ENCODE results near the gene SERPINB8.

SERPINB8 gene

DNA sequence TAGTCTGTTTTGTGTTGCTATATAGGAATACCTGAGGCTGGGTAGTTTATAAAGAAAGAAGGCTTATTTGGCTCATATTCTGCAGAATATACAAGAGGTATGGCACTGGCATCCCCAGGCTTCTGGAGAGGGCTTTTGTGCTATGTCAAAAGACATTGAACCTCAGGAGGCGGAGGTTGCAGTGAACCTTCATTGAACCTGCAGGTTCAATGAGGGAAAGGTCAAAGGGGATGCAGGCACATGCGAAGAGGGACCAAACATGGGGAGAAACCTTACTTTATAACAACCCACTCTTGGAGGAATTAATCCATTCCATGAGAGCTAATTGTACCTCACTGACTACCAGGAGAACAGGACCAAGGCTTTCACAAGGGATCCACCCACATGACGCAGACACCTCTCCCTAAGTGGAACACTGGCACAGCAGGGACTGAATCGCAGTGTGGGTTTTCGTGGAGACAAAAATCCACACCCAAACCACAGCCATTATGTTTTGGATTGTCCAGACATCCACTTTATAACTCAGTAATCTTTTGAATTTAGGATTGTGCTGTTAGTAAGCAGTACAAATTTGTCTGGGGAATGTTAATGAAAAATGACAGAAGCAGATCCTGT lies 4.1 kb upstream of the SERPINB8 start:
- no peak overlapping the region for H3K9ac ChIP-seq (ENCODE audit: low read depth, low read length, poor library complexity)
- no CpG with 5 or more reads among the region's 5 CpGs for WGBS, 2 donors (ENCODE audit: extremely low coverage in 2 of 2, insufficient read length in 2 of 2, insufficient replicate concordance in 1 of 2)
- H2AK5ac ChIP-seq (ENCODE audit: low read depth, low read length) = no peak overlapping the region
- no peaks in the 10 kb centered on the region for H3K79me1 ChIP-seq (ENCODE audit: low read depth, low read length)
- H3K14ac ChIP-seq (ENCODE audit: low read length) = no peak overlapping the region
- peaks cover 0 to 4% (median 0%) of the 10 kb centered on the region in 3 experiments for H3K27me3 ChIP-seq (ENCODE audit: control insufficient read depth in 3 of 3, insufficient read depth in 3 of 3, low read depth in 1 of 3, low read length in 3 of 3)
- no peak overlapping the region for H3K23ac ChIP-seq (ENCODE audit: low read depth, low read length, poor library complexity)
- H2BK5ac ChIP-seq (ENCODE audit: low read length) = no peak overlapping the region
- H3K36me3 ChIP-seq (replicated peaks in 1 of 2; ENCODE audit: control insufficient read depth in 2 of 2, insufficient read depth in 2 of 2, low read length in 2 of 2) = no peaks in the 10 kb centered on the region
- H4K8ac ChIP-seq (ENCODE audit: low read depth, low read length) = no peak overlapping the region
- H4K91ac ChIP-seq (ENCODE audit: low read depth, low read length, poor library complexity) = no peak overlapping the region
- no peak overlapping the region for H2AFZ ChIP-seq (ENCODE audit: low read length)
- no peak overlapping the region for H2BK15ac ChIP-seq (ENCODE audit: low read length)
- H2BK120ac ChIP-seq (ENCODE audit: low read depth, low read length) = no peak overlapping the region
- H2BK12ac ChIP-seq (ENCODE audit: low read length) = no peak overlapping the region
- H3K4ac ChIP-seq (ENCODE audit: low read length) = no peak overlapping the region
- no peak overlapping the region for H3K4me2 ChIP-seq (ENCODE audit: insufficient read depth, low read length, poor library complexity, severe bottlenecking)
- DNase-seq (ENCODE audit: low spot score) = no peak
- no peaks in the 10 kb centered on the region for H3K4me1 ChIP-seq (ENCODE audit: control insufficient read depth in 2 of 2, insufficient read depth in 1 of 2, low read depth in 1 of 2, low read length in 2 of 2)
- no peaks in the 10 kb centered on the region for H3K9me3 ChIP-seq (replicated peaks in 1 of 2; ENCODE audit: control insufficient read depth in 2 of 2, insufficient read depth in 1 of 2, low read depth in 1 of 2, low read length in 2 of 2)
- H3K18ac ChIP-seq (ENCODE audit: low read length) = no peak overlapping the region
- H3K4me3 ChIP-seq (ENCODE audit: low read length in 2 of 2) = no peak overlapping the region
- no peak overlapping the region for H3K27ac ChIP-seq (replicated peaks; ENCODE audit: low read length)

DNA sequence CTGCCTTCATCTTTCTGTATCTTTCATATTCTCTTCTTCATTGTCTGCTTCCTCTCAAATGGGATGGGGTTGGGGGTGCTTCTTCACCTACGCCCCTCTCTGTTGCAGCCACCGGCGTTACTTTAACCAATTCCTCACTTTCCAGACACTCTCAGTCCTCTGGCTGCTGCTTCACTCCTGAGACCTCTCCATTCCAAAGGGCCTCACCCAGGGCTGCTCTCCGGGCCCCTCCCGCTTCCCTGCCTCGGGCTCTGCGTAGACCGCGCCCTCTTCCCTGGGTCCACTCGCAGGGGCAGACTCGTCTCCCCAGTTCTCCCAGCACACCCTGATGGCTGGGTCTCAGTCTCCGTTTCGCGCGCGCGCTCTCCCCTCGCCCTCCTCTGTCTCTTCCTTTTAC lies 926 bp downstream of the SERPINB8 start:
- Histone ChIP-seq H2AFZ (ENCODE audit: low read length) (peak overlapping the region; percentile 100), H3K4ac (ENCODE audit: low read length) (no peak overlapping the region), H3K27ac (replicated peaks; ENCODE audit: low read length) (peak overlapping the region; percentile 83), H2BK15ac (ENCODE audit: low read length) (no peak overlapping the region), H4K8ac (ENCODE audit: low read depth, low read length) (no peak overlapping the region), H4K91ac (ENCODE audit: low read depth, low read length, poor library complexity) (no peak overlapping the region), H3K27me3 (ENCODE audit: control insufficient read depth in 3 of 3, insufficient read depth in 3 of 3, low read depth in 1 of 3, low read length in 3 of 3) (no peaks in the 10 kb centered on the region), H3K79me1 (ENCODE audit: low read depth, low read length) (no peaks in the 10 kb centered on the region), H3K36me3 (replicated peaks in 1 of 2; ENCODE audit: control insufficient read depth in 2 of 2, insufficient read depth in 2 of 2, low read length in 2 of 2) (no peaks in the 10 kb centered on the region), H3K18ac (ENCODE audit: low read length) (peak overlapping the region; percentile 93), H3K23ac (ENCODE audit: low read depth, low read length, poor library complexity) (peak overlapping the region; percentile 69), H3K14ac (ENCODE audit: low read length) (peak overlapping the region; percentile 47), H2BK5ac (ENCODE audit: low read length) (peak overlapping the region; percentile 94), H3K9me3 (replicated peaks in 1 of 2; ENCODE audit: control insufficient read depth in 2 of 2, insufficient read depth in 1 of 2, low read depth in 1 of 2, low read length in 2 of 2) (no peaks in the 10 kb centered on the region), H3K9ac (ENCODE audit: low read depth, low read length, poor library complexity) (peak overlapping the region; percentile 83), H2BK120ac (ENCODE audit: low read depth, low read length) (no peak overlapping the region), H2AK5ac (ENCODE audit: low read depth, low read length) (peak overlapping the region; percentile 39), H3K4me1 (ENCODE audit: control insufficient read depth in 2 of 2, insufficient read depth in 1 of 2, low read depth in 1 of 2, low read length in 2 of 2) (peaks cover 0 to 6% of the 10 kb centered on the region in 2 donors), H2BK12ac (ENCODE audit: low read length) (no peak overlapping the region), H3K4me3 (ENCODE audit: low read length in 2 of 2) (peak overlapping the region; percentile 80 to 88), H3K4me2 (ENCODE audit: insufficient read depth, low read length, poor library complexity, severe bottlenecking) (peak overlapping the region; percentile 76)
- no peak for DNase-seq (ENCODE audit: low spot score)
- WGBS, 2 donors (ENCODE audit: extremely low coverage in 2 of 2, insufficient read length in 2 of 2, insufficient replicate concordance in 1 of 2) = no CpG with 5 or more reads among the region's 18 CpGs

- Histone ChIP-seq H3K18ac (ENCODE audit: low read length) (no peak overlapping the region), H3K4me2 (ENCODE audit: insufficient read depth, low read length, poor library complexity, severe bottlenecking) (peak overlapping the region; percentile 76), H4K8ac (ENCODE audit: low read depth, low read length) (no peak overlapping the region), H2BK15ac (ENCODE audit: low read length) (no peak overlapping the region), H4K91ac (ENCODE audit: low read depth, low read length, poor library complexity) (no peak overlapping the region), H3K79me1 (ENCODE audit: low read depth, low read length) (no peaks in the 10 kb centered on the region), H3K14ac (ENCODE audit: low read length) (no peak overlapping the region), H3K9me3 (replicated peaks in 1 of 2; ENCODE audit: control insufficient read depth in 2 of 2, insufficient read depth in 1 of 2, low read depth in 1 of 2, low read length in 2 of 2) (no peaks in the 10 kb centered on the region), H3K9ac (ENCODE audit: low read depth, low read length, poor library complexity) (peak overlapping the region; percentile 68), H2AK5ac (ENCODE audit: low read depth, low read length) (peak overlapping the region; percentile 56), H2BK5ac (ENCODE audit: low read length) (no peak overlapping the region), H3K36me3 (replicated peaks in 1 of 2; ENCODE audit: control insufficient read depth in 2 of 2, insufficient read depth in 2 of 2, low read length in 2 of 2) (no peaks in the 10 kb centered on the region), H3K23ac (ENCODE audit: low read depth, low read length, poor library complexity) (no peak overlapping the region), H3K4ac (ENCODE audit: low read length) (no peak overlapping the region), H3K4me1 (ENCODE audit: control insufficient read depth in 2 of 2, insufficient read depth in 1 of 2, low read depth in 1 of 2, low read length in 2 of 2) (peaks cover 0 to 6% of the 10 kb centered on the region in 2 donors), H2AFZ (ENCODE audit: low read length) (peak overlapping the region; percentile 100), H2BK12ac (ENCODE audit: low read length) (no peak overlapping the region), H2BK120ac (ENCODE audit: low read depth, low read length) (no peak overlapping the region), H3K4me3 (ENCODE audit: low read length in 2 of 2) (peak overlapping the region in 1 of 2 donors; percentile 88), H3K27me3 (ENCODE audit: control insufficient read depth in 3 of 3, insufficient read depth in 3 of 3, low read depth in 1 of 3, low read length in 3 of 3) (no peaks in the 10 kb centered on the region), H3K27ac (replicated peaks; ENCODE audit: low read length) (no peak overlapping the region)
- DNase-seq (ENCODE audit: low spot score) = no peak
- WGBS, 2 donors (ENCODE audit: extremely low coverage in 2 of 2, insufficient read length in 2 of 2, insufficient replicate concordance in 1 of 2) = no CpG with 5 or more reads among the region's 13 CpGs
These were observed 1.6 kb downstream of the SERPINB8 start for GRCh38 chr18:63971320-63972001.

DNA sequence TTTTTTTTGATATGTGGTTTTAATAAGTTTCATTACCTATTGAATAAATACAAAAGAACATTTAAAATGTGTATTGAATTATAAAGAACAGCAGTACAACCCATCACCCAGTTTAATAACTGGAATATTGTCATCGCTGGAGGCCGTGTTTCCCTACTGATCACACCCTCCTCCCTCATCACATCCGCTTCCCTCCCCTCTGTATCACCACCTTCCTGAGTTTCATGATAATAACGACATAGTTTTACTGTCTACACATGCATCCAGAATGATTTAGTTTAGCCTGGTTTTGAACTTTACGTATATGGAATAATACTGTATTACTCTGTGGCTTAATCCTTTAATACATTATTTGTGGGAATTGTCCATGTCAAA lies 2.1 kb downstream of the SERPINB8 start:
- H3K4ac ChIP-seq (ENCODE audit: low read length) = no peak overlapping the region
- no peak overlapping the region for H2BK120ac ChIP-seq (ENCODE audit: low read depth, low read length)
- WGBS, 2 donors (ENCODE audit: extremely low coverage in 2 of 2, insufficient read length in 2 of 2, insufficient replicate concordance in 1 of 2) = no CpG with 5 or more reads among the region's 5 CpGs
- H2BK12ac ChIP-seq (ENCODE audit: low read length) = no peak overlapping the region
- H3K27ac ChIP-seq (replicated peaks; ENCODE audit: low read length) = no peak overlapping the region
- no peaks in the 10 kb centered on the region for H3K27me3 ChIP-seq (ENCODE audit: control insufficient read depth in 3 of 3, insufficient read depth in 3 of 3, low read depth in 1 of 3, low read length in 3 of 3)
- no peak overlapping the region for H3K23ac ChIP-seq (ENCODE audit: low read depth, low read length, poor library complexity)
- no peak overlapping the region for H2BK15ac ChIP-seq (ENCODE audit: low read length)
- H3K36me3 ChIP-seq (replicated peaks in 1 of 2; ENCODE audit: control insufficient read depth in 2 of 2, insufficient read depth in 2 of 2, low read length in 2 of 2) = no peaks in the 10 kb centered on the region
- H3K4me1 ChIP-seq (ENCODE audit: control insufficient read depth in 2 of 2, insufficient read depth in 1 of 2, low read depth in 1 of 2, low read length in 2 of 2) = peaks cover 0 to 6% of the 10 kb centered on the region in 2 donors
- H3K79me1 ChIP-seq (ENCODE audit: low read depth, low read length) = no peaks in the 10 kb centered on the region
- H3K14ac ChIP-seq (ENCODE audit: low read length) = no peak overlapping the region
- H2BK5ac ChIP-seq (ENCODE audit: low read length) = no peak overlapping the region
- no peak for DNase-seq (ENCODE audit: low spot score)
- H2AFZ ChIP-seq (ENCODE audit: low read length) = no peak overlapping the region
- no peak overlapping the region for H3K4me2 ChIP-seq (ENCODE audit: insufficient read depth, low read length, poor library complexity, severe bottlenecking)
- no peak overlapping the region for H3K4me3 ChIP-seq (ENCODE audit: low read length in 2 of 2)
- H4K8ac ChIP-seq (ENCODE audit: low read depth, low read length) = no peak overlapping the region
- H3K9ac ChIP-seq (ENCODE audit: low read depth, low read length, poor library complexity) = no peak overlapping the region
- no peaks in the 10 kb centered on the region for H3K9me3 ChIP-seq (replicated peaks in 1 of 2; ENCODE audit: control insufficient read depth in 2 of 2, insufficient read depth in 1 of 2, low read depth in 1 of 2, low read length in 2 of 2)
- H4K91ac ChIP-seq (ENCODE audit: low read depth, low read length, poor library complexity) = no peak overlapping the region
- H3K18ac ChIP-seq (ENCODE audit: low read length) = no peak overlapping the region
- H2AK5ac ChIP-seq (ENCODE audit: low read depth, low read length) = no peak overlapping the region

All from neuronal stem cell (in vitro differentiated cells).